Large intestine (tissue), 3 donors: Measurements from ENCODE around the gene SPATA21. TPM values are rescaled to one million over a fixed set of nuclear protein-coding genes. Genes with fewer than 3 reads are reported as not detected.

Source experiments
- DNase-seq, 2 donors: peaks; one replicate each; pipeline versions ENCODE4 v3.0.0 to v3.0.0-alpha.2; 2013
- H3K27ac ChIP-seq: one replicate; pipeline ENCODE4 v1.5.1; 2013; ENCODE audit warnings: low read length
- H3K27me3 ChIP-seq: 2 replicates; pipeline ENCODE4 v1.6.1; 2013; ENCODE audit warnings: low read length; ENCODE audit not compliant: control insufficient read depth, insufficient read depth
- H3K36me3 ChIP-seq: 2 replicates; pipeline ENCODE4 v1.6.1; 2013; ENCODE audit warnings: low read length; ENCODE audit not compliant: control insufficient read depth, insufficient read depth
- H3K4me1 ChIP-seq: one replicate; pipeline ENCODE4 v1.6.1; 2013; ENCODE audit warnings: low read length; ENCODE audit not compliant: control insufficient read depth, insufficient read depth
- H3K4me3 ChIP-seq: one replicate; pipeline ENCODE4 v1.5.1; 2013; ENCODE audit warnings: low read length
- H3K9me3 ChIP-seq: one replicate; pipeline ENCODE4 v1.6.1; 2013; ENCODE audit warnings: mild to moderate bottlenecking, low read depth, low read length, moderate library complexity; ENCODE audit not compliant: control insufficient read depth
- WGBS: methylation state at CpG from one replicate; pipeline ENCODE4 v1.1.5; 2013; ENCODE audit warnings: low lambda C conversion rate; ENCODE audit not compliant: insufficient coverage; 5-methylcytosine and 5-hydroxymethylcytosine counted together
- polyA plus RNA-seq: library from polyadenylated mRNA; unstranded; fragments of 120-200 nt; gene quantifications from one replicate; pipeline ENCODE4 v1.2.1, GENCODE V29; 2013

Gene SPATA21
- polyA plus RNA-seq, 1 donor, result not detected

- Histone ChIP-seq H3K9me3 (no peaks in the 10 kb centered on the region), H3K27me3 (no peaks in the 10 kb centered on the region), H3K4me3 (no peak overlapping the region), H3K27ac (no peak overlapping the region), H3K36me3 (peaks cover 9% of the 10 kb centered on the region), H3K4me1 (peaks cover 12% of the 10 kb centered on the region)
- no peak for DNase-seq
- WGBS, result 100% methylated on average over 1 of the region's 5 CpGs
These were observed 53.3 kb downstream of the SPATA21 start for GRCh38 chr1:16383888-16384287.

- H3K9me3 ChIP-seq, result no peaks in the 10 kb centered on the region
- H3K4me1 ChIP-seq, result peaks cover under 1% of the 10 kb centered on the region
- H3K27me3 ChIP-seq, result no peaks in the 10 kb centered on the region
- H3K36me3 ChIP-seq, result peaks cover 5% of the 10 kb centered on the region
- WGBS, result no CpG with 5 or more reads among the region's 4 CpGs
- DNase-seq, result no peak
- H3K4me3 ChIP-seq, result no peak overlapping the region
- H3K27ac ChIP-seq, result no peak overlapping the region
These were observed 56.4 kb downstream of the SPATA21 start for GRCh38 chr1:16380868-16381267.

- no peaks in the 10 kb centered on the region for H3K27me3 ChIP-seq
- DNase-seq, result no peak
- H3K36me3 ChIP-seq, result peaks cover 2% of the 10 kb centered on the region
- no peak overlapping the region for H3K4me3 ChIP-seq
- H3K27ac ChIP-seq, result no peak overlapping the region
- no CpG with 5 or more reads among the region's 7 CpGs for WGBS
- H3K9me3 ChIP-seq, result no peaks in the 10 kb centered on the region
- peaks cover 6% of the 10 kb centered on the region for H3K4me1 ChIP-seq
These were observed 58.8 kb downstream of the SPATA21 start for GRCh38 chr1:16378443-16378842.

- DNase-seq, result no peak
- WGBS, result no CpG with 5 or more reads among the region's 4 CpGs
- peaks cover 14% of the 10 kb centered on the region for H3K4me1 ChIP-seq
- H3K27ac ChIP-seq, result no peak overlapping the region
- peaks cover 2% of the 10 kb centered on the region for H3K36me3 ChIP-seq
- no peak overlapping the region for H3K4me3 ChIP-seq
- H3K9me3 ChIP-seq, result no peaks in the 10 kb centered on the region
- no peaks in the 10 kb centered on the region for H3K27me3 ChIP-seq
These were observed 60.3 kb downstream of the SPATA21 start for GRCh38 chr1:16376971-16377370.

- DNase-seq, result no peak
- H3K27me3 ChIP-seq, result no peaks in the 10 kb centered on the region
- H3K36me3 ChIP-seq, result peaks cover 2% of the 10 kb centered on the region
- H3K27ac ChIP-seq, result peak overlapping the region; percentile 11
- peaks cover 14% of the 10 kb centered on the region for H3K4me1 ChIP-seq
- WGBS, result no CpG with 5 or more reads among the region's 15 CpGs
- H3K4me3 ChIP-seq, result no peak overlapping the region
- no peaks in the 10 kb centered on the region for H3K9me3 ChIP-seq
These were observed 61.5 kb downstream of the SPATA21 start for GRCh38 chr1:16375521-16376340.

GRCh38 chr1:16374266-16374665 is 63.0 kb downstream of the SPATA21 start:
- Histone ChIP-seq H3K4me3 (no peak overlapping the region), H3K27me3 (no peaks in the 10 kb centered on the region), H3K4me1 (peaks cover 14% of the 10 kb centered on the region), H3K27ac (no peak overlapping the region), H3K9me3 (no peaks in the 10 kb centered on the region), H3K36me3 (peaks cover 2% of the 10 kb centered on the region)
- WGBS, result no CpG with 5 or more reads among the region's 3 CpGs
- DNase-seq, result no peak

GRCh38 chr1:16372535-16373285 is 64.5 kb downstream of the SPATA21 start:
- no peak overlapping the region for H3K27ac ChIP-seq
- peak in 1 of 2 donors; percentile 36 for DNase-seq
- 92% methylated on average over 2 of the region's 3 CpGs for WGBS

GRCh38 chr1:16371725-16372124 is 65.5 kb downstream of the SPATA21 start:
- Histone ChIP-seq H3K36me3 (no peaks in the 10 kb centered on the region), H3K9me3 (no peaks in the 10 kb centered on the region), H3K27me3 (no peaks in the 10 kb centered on the region), H3K27ac (no peak overlapping the region), H3K4me1 (peaks cover 18% of the 10 kb centered on the region), H3K4me3 (no peak overlapping the region)
- DNase-seq, result no peak
- WGBS, result 100% methylated on average over 1 of the region's 5 CpGs

More at GRCh38 chr1:16372535-16373285, 64.5 kb downstream of the SPATA21 start:
- H3K9me3 ChIP-seq, result no peaks in the 10 kb centered on the region
- H3K27me3 ChIP-seq, result no peaks in the 10 kb centered on the region
- H3K36me3 ChIP-seq, result peaks cover 2% of the 10 kb centered on the region
- H3K4me3 ChIP-seq, result no peak overlapping the region
- peaks cover 18% of the 10 kb centered on the region for H3K4me1 ChIP-seq

- Histone ChIP-seq H3K27me3 (no peaks in the 10 kb centered on the region), H3K4me1 (peaks cover 12% of the 10 kb centered on the region), H3K36me3 (no peaks in the 10 kb centered on the region), H3K4me3 (no peak overlapping the region), H3K9me3 (no peaks in the 10 kb centered on the region), H3K27ac (no peak overlapping the region)
- WGBS, result no CpG with 5 or more reads among the region's 4 CpGs
- DNase-seq, result no peak
These were observed 67.4 kb downstream of the SPATA21 start for GRCh38 chr1:16369821-16370220.

GRCh38 chr1:16367968-16368890 is 69.0 kb downstream of the SPATA21 start:
- H3K4me1 ChIP-seq, result peaks cover 12% of the 10 kb centered on the region

More at GRCh38 chr1:16367968-16368890, 69.0 kb downstream of the SPATA21 start:
- no peaks in the 10 kb centered on the region for H3K36me3 ChIP-seq
- peak in 1 of 2 donors; percentile 40 for DNase-seq
- WGBS, result 0% methylated on average over 2 of the region's 24 CpGs
- H3K27ac ChIP-seq, result peak overlapping the region; percentile 99
- peak overlapping the region; percentile 94 for H3K4me3 ChIP-seq
- H3K9me3 ChIP-seq, result no peaks in the 10 kb centered on the region
- no peaks in the 10 kb centered on the region for H3K27me3 ChIP-seq
